ENCODE measurements around the gene TMEM61. TPM values are rescaled to one million over a fixed set of nuclear protein-coding genes. Genes with fewer than 3 reads are reported as not detected.

TMEM61 gene
- total RNA-seq, 1 experiment from 2014 or later, result 0.95 TPM

DNA sequence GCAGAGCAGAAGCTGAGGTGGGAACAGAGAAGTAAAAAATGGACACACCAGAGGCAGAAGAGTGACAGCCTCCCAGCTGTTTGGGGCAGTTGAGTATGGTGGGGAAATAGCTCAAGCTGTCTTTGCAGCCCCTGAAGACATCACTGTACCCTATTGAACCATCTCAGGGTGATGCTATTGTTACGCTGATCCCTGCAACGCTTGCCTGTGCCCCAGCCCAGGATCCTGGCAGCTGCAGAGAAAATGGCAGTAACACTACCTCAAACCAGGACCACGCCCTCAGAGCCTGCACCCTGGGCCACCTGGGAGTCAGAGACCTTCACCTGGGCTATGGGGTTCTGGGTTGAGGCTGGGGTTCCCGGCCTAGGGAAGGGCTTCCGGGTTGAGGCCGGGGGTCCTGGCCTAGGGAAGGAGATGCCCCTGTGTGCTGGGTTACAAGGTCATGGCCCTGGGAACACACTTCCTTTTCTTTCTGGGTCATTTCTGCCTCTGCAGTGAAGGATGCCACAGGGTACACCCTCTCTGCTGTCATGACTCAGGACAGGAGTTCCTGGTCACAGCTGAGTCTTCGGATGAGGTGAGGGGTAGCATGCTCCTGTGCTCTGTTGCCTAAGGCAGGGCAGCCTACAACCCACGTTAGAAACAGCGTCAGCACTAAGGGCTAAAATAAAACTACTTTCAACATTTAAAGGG lies 29.9 kb downstream of the TMEM61 start:
- H3K9me2 ChIP-seq (replicated peaks; ENCODE audit: low read length), result no peaks in the 10 kb centered on the region
- intact Hi-C loops (cut with micrococcal nuclease), result no loop called here
- no peak overlapping the region for H3K9ac ChIP-seq (ENCODE audit: low read length)
- no peak overlapping the region for H2AFZ ChIP-seq (ENCODE audit: low read length)
- H3K36me3 ChIP-seq (ENCODE audit: low read depth, low read length), result no peaks in the 10 kb centered on the region
- no peaks in the 10 kb centered on the region for H3F3A ChIP-seq (ENCODE audit: low read length, unreplicated experiment)
- no peaks in the 10 kb centered on the region for H3K27me3 ChIP-seq (ENCODE audit: low read length)
- ATAC-seq (no peak), DNase-seq (no peak)
- ChIA-PET CTCF (no interaction called here), POLR2A (ENCODE audit: unreplicated experiment) (no interaction called here)
- BruUV-seq (replicated peaks), result no TSS peak
- H3K4me3 ChIP-seq (ENCODE audit: low read length), result no peak overlapping the region
- H3K9me3 ChIP-seq (ENCODE audit: low read length), result no peaks in the 10 kb centered on the region
- no peak overlapping the region for H3K4me2 ChIP-seq (ENCODE audit: low read length)
- no peak overlapping the region for H3K27ac ChIP-seq (ENCODE audit: low read length)
- peaks cover 10% of the 10 kb centered on the region for H3K4me1 ChIP-seq (ENCODE audit: insufficient read depth, low read length)
- no peaks in the 10 kb centered on the region for H3K79me2 ChIP-seq (ENCODE audit: low read length)
- H4K20me1 ChIP-seq (ENCODE audit: low read length), result no peaks in the 10 kb centered on the region
- TF ChIP-seq, protein P1, sequence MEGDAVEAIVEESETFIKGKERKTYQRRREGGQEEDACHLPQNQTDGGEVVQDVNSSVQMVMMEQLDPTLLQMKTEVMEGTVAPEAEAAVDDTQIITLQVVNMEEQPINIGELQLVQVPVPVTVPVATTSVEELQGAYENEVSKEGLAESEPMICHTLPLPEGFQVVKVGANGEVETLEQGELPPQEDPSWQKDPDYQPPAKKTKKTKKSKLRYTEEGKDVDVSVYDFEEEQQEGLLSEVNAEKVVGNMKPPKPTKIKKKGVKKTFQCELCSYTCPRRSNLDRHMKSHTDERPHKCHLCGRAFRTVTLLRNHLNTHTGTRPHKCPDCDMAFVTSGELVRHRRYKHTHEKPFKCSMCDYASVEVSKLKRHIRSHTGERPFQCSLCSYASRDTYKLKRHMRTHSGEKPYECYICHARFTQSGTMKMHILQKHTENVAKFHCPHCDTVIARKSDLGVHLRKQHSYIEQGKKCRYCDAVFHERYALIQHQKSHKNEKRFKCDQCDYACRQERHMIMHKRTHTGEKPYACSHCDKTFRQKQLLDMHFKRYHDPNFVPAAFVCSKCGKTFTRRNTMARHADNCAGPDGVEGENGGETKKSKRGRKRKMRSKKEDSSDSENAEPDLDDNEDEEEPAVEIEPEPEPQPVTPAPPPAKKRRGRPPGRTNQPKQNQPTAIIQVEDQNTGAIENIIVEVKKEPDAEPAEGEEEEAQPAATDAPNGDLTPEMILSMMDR (conservative IDR thresholded peaks at IDR 0.05; ENCODE audit: low read depth, low read length), result no peak
- TF ChIP-seq EZH2phosphoT487 (IDR thresholded peaks at IDR 0.05; ENCODE audit: borderline replicate concordance, low read length), result no peak
- no peak for TF ChIP-seq EZH2 (IDR thresholded peaks at IDR 0.05; ENCODE audit: low read length, unreplicated experiment)

DNA sequence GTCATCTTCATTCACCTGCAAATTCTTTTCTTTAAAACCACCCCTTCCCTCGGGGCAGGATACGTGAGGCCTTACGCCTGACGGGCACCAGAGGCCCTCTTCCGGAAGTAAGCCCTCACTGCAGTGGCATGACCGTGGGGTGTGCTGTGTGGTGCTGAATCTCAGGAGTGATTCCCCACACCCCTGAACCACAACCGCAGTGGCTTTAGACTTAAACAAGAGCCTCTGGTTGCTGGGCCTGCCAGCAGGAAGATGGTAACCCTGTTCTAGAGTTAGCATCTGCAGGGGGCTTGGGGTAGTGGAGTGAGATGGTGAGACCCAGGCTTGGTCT lies 30.4 kb downstream of the TMEM61 start:
- Histone ChIP-seq H3F3A (ENCODE audit: low read length, unreplicated experiment) (no peaks in the 10 kb centered on the region), H2AFZ (ENCODE audit: low read length) (no peak overlapping the region), H3K36me3 (ENCODE audit: low read depth, low read length) (no peaks in the 10 kb centered on the region), H3K4me3 (ENCODE audit: low read length) (no peak overlapping the region), H3K9ac (ENCODE audit: low read length) (no peak overlapping the region), H3K9me2 (replicated peaks; ENCODE audit: low read length) (no peaks in the 10 kb centered on the region), H3K27me3 (ENCODE audit: low read length) (no peaks in the 10 kb centered on the region), H4K20me1 (ENCODE audit: low read length) (no peaks in the 10 kb centered on the region), H3K9me3 (ENCODE audit: low read length) (no peaks in the 10 kb centered on the region), H3K4me1 (ENCODE audit: insufficient read depth, low read length) (peaks cover 10% of the 10 kb centered on the region), H3K4me2 (ENCODE audit: low read length) (no peak overlapping the region), H3K27ac (ENCODE audit: low read length) (no peak overlapping the region), H3K79me2 (ENCODE audit: low read length) (no peaks in the 10 kb centered on the region)
- DNase-seq (no peak), ATAC-seq (no peak)
- CTCF ChIA-PET, result no interaction called here
- no TSS peak for BruUV-seq (replicated peaks)
- intact Hi-C loops (cut with micrococcal nuclease), result no loop called here
- TF ChIP-seq EZH2phosphoT487 (IDR thresholded peaks at IDR 0.05; ENCODE audit: borderline replicate concordance, low read length) (no peak), EZH2 (IDR thresholded peaks at IDR 0.05; ENCODE audit: low read length, unreplicated experiment) (no peak)
- TF ChIP-seq, protein P1 (conservative IDR thresholded peaks at IDR 0.05; ENCODE audit: low read depth, low read length), result no peak
- POLR2A ChIA-PET (ENCODE audit: unreplicated experiment), result no interaction called here

DNA sequence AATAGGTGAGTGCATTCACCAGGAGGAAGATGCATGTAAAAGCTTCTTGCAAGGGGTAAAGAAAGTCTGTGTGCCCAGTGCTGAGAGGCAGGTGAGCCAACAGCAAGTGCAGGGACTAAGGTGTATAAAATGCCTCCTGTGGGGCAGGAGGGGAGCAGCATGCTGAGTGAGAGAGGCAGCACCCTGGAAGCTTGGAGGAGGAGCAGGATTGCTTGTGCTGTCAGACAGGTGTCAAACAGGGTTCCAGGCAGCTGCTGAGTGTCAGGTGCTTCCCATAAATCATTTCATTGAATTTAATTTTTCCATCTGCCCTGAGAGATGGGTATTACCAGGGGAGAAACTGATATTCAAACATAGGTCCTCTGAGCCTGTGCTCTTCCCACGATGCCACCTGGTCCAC lies 32.2 kb downstream of the TMEM61 start:
- H3K9me2 ChIP-seq (replicated peaks; ENCODE audit: low read length), result no peaks in the 10 kb centered on the region
- no peaks in the 10 kb centered on the region for H4K20me1 ChIP-seq (ENCODE audit: low read length)
- TF ChIP-seq, protein P1 (conservative IDR thresholded peaks at IDR 0.05; ENCODE audit: low read depth, low read length), result no peak
- TF ChIP-seq EZH2 (IDR thresholded peaks at IDR 0.05; ENCODE audit: low read length, unreplicated experiment) (no peak), EZH2phosphoT487 (IDR thresholded peaks at IDR 0.05; ENCODE audit: borderline replicate concordance, low read length) (no peak)
- H3K79me2 ChIP-seq (ENCODE audit: low read length), result no peaks in the 10 kb centered on the region
- no peak for DNase-seq
- ATAC-seq, result no peak
- H3K9me3 ChIP-seq (ENCODE audit: low read length), result no peaks in the 10 kb centered on the region
- H3F3A ChIP-seq (ENCODE audit: low read length, unreplicated experiment), result no peaks in the 10 kb centered on the region
- ChIA-PET CTCF (interaction anchor here (1.3 kb wide), 1 partner anchor 9 kb away, joined by 4 read pairs; no protein-coding TSS in a partner anchor), POLR2A (ENCODE audit: unreplicated experiment) (no interaction called here)
- H3K4me3 ChIP-seq (ENCODE audit: low read length), result no peak overlapping the region
- intact Hi-C loops (cut with micrococcal nuclease), result no loop called here
- no peaks in the 10 kb centered on the region for H3K36me3 ChIP-seq (ENCODE audit: low read depth, low read length)
- H3K4me1 ChIP-seq (ENCODE audit: insufficient read depth, low read length), result peaks cover 6% of the 10 kb centered on the region
- no peak overlapping the region for H3K4me2 ChIP-seq (ENCODE audit: low read length)
- H3K9ac ChIP-seq (ENCODE audit: low read length), result no peak overlapping the region
- BruUV-seq (replicated peaks), result no TSS peak
- no peak overlapping the region for H3K27ac ChIP-seq (ENCODE audit: low read length)
- no peaks in the 10 kb centered on the region for H3K27me3 ChIP-seq (ENCODE audit: low read length)
- no peak overlapping the region for H2AFZ ChIP-seq (ENCODE audit: low read length)

Data from PC-3 (cell line).